Ectodermal cell (in vitro differentiated cells): ENCODE data around the gene AP2A2.

Experiments used
- H3K27ac ChIP-seq: 2 replicates; pipeline ENCODE4 v1.7.0; 2013; ENCODE audit warnings: mild to moderate bottlenecking, low read depth, low read length; ENCODE audit not compliant: insufficient read depth, poor library complexity, severe bottlenecking
- H3K27me3 ChIP-seq: 2 replicates; pipeline ENCODE4 v1.7.0; 2013; ENCODE audit warnings: mild to moderate bottlenecking, low read length; ENCODE audit not compliant: insufficient read depth, control insufficient read depth, poor library complexity, severe bottlenecking
- H3K36me3 ChIP-seq: one replicate; pipeline ENCODE4 v1.7.0; 2013; ENCODE audit warnings: low read length; ENCODE audit not compliant: control insufficient read depth, insufficient read depth
- H3K4me1 ChIP-seq: one replicate; pipeline ENCODE4 v1.7.0; 2013; ENCODE audit warnings: low read length; ENCODE audit not compliant: control insufficient read depth, insufficient read depth
- H3K4me3 ChIP-seq: 2 replicates; pipeline ENCODE4 v1.7.0; 2013; ENCODE audit warnings: low read depth, low read length, control low read depth; ENCODE audit not compliant: insufficient read depth
- H3K9me3 ChIP-seq: 2 replicates; pipeline ENCODE4 v1.7.0; 2013; ENCODE audit warnings: mild to moderate bottlenecking, low read length, moderate library complexity; ENCODE audit not compliant: control insufficient read depth
- WGBS, 2 experiments: methylation state at CpG; one replicate each; pipeline ENCODE4 v1.1.7; 2013; ENCODE audit warnings: missing lambda C conversion rate in 2 of 2; 5-methylcytosine and 5-hydroxymethylcytosine counted together

Gene AP2A2

DNA sequence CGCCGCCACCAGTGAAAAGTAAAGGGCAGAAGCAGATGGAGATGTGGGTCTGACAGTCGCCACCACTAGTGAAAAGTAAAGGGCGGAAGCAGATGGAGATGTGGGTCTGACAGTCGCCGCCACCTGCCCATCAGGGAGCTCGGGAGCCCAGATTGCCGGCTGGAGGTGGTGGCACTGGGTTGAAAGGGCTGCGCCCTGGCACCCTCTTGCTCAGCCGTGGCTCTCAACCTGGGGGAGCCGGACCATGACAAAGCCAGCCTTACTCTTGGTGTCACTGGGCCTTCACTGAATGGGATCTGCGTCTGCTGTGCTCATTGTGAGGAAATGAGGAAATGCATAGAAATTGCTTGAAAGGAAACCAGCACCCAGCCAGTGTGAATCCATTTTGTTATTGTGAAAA is 36.3 kb downstream of the AP2A2 start:
- Histone ChIP-seq H3K9me3 (no peaks in the 10 kb centered on the region), H3K36me3 (peaks cover 30% of the 10 kb centered on the region), H3K27me3 (no peaks in the 10 kb centered on the region), H3K27ac (no peak overlapping the region), H3K4me3 (no peak overlapping the region), H3K4me1 (no peaks in the 10 kb centered on the region)
- 90 to 92% methylated on average over 12 of the region's 12 CpGs for WGBS, 2 experiments

DNA sequence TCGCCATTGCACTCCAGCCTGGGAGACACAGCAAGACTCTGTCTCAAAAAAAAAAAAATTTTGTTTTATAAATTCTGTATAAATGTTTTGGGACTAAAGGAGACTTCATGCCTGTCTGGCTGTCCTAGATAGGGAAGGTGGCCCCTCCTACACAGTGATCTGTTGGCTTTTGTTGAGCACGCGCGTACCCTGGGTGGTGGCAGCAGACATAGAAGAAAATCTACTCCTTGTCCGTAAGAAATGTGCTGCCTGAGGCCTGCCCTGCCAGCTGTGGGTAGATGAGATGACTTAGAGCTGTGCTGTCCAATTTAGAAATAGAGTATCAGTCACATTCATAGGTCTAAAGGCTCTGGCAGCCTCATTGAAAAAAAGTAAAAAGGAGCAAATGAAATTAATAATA is 37.0 kb downstream of the AP2A2 start:
- Histone ChIP-seq H3K4me1 (no peaks in the 10 kb centered on the region), H3K27me3 (no peaks in the 10 kb centered on the region), H3K9me3 (no peaks in the 10 kb centered on the region), H3K4me3 (no peak overlapping the region), H3K36me3 (peaks cover 30% of the 10 kb centered on the region), H3K27ac (no peak overlapping the region)
- WGBS, 2 experiments, result 94 to 99% methylated on average over 5 of the region's 5 CpGs

DNA sequence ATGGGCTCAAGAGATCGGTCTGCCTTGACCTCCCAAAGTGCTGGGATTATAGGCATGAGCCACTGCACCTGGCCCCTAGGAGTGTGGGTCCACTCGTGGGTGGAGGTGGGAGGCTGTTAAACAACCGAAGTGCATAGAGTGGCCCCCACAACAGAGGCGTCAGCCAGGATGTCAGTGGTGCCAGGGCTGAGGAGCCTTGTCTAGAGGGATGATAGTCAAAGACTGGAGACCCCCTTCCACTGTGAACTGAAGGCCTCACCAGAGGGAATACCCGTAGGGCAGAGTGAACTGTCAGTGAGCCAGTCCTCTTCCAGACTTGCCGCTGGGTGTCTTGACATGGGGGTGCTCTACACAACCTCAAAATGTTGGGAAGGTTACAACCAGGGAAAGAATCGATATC is 38.2 kb downstream of the AP2A2 start:
- Histone ChIP-seq H3K36me3 (peaks cover 30% of the 10 kb centered on the region), H3K4me3 (no peak overlapping the region), H3K9me3 (no peaks in the 10 kb centered on the region), H3K4me1 (no peaks in the 10 kb centered on the region), H3K27me3 (no peaks in the 10 kb centered on the region), H3K27ac (no peak overlapping the region)
- WGBS, 2 experiments, result 95 to 97% methylated on average over 7 of the region's 7 CpGs

DNA sequence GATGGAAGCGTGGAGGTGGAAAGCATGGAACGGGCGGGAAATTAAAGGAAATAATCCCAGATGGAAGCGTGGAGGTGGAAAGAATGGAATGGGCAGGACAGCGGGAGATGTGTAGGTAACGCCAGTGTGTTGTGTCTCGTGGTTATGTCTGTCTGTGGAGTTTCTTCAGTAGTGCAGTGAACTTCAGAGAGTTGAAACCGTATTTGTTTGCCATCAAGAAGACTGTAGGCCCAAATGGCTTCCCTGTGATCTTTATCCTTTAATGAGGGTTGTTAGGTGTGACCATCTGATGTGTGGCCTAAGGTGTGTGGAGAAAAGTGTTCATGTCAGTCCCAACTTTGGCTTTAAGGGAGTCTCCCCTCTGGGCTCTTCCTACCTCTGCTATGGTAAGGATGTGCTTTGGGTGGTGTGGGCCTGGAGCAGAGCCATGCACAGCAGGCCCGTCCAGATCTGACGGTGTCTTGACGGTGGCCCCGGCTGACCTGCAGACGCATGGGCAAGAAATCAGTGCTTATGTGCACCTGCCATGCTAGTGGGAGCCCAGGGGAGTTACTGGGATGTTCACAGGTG is 39.6 kb downstream of the AP2A2 start:
- 88 to 90% methylated on average over 13 of the region's 13 CpGs for WGBS, 2 experiments
- no peaks in the 10 kb centered on the region for H3K27me3 ChIP-seq
- H3K9me3 ChIP-seq, result no peaks in the 10 kb centered on the region
- no peak overlapping the region for H3K4me3 ChIP-seq
- H3K36me3 ChIP-seq, result peaks cover 30% of the 10 kb centered on the region
- H3K27ac ChIP-seq, result no peak overlapping the region
- no peaks in the 10 kb centered on the region for H3K4me1 ChIP-seq

DNA sequence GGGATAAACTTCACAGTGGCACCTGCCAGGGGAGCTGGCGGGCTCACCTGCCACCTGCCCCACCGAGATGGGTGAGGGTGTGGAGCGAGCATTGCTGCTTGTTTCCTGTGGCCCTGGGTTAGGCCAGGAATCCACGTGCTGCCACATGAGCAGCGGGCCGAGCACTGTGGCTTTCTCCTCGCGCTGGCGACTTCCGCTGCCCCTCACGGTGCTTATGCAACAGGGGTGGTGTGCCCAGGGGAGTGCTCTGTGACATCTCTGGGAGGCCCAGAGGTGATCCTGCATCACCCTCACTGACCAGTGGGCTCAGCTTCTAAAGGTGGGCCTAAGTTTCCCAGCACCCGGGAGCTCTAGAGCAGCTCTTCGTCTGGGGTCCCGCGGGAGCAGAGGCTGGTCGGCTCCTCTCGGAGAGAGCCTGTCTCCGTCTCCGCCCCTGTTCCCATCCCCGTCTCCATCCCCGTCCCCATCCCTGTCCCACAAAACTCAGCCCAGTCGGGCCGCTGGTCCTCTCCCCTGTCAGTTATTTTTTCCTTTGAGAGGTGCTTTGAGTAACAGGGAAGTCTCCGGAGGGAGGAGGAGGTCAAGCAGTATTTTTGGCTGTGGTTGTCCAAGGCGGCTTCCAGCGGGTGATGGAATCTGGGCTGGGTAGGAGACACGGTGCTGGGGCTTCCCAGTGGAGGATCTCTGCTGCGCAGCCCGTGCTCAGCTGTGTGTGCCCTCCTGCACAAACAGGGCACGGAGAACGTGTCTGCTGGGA is 42.5 kb downstream of the AP2A2 start:
- H3K27me3 ChIP-seq, result no peaks in the 10 kb centered on the region
- no peaks in the 10 kb centered on the region for H3K4me1 ChIP-seq
- peaks cover 34% of the 10 kb centered on the region for H3K36me3 ChIP-seq
- no peak overlapping the region for H3K27ac ChIP-seq
- no peak overlapping the region for H3K4me3 ChIP-seq
- 93% methylated on average over 31 of the region's 31 CpGs for WGBS, 2 experiments
- H3K9me3 ChIP-seq, result no peaks in the 10 kb centered on the region

DNA sequence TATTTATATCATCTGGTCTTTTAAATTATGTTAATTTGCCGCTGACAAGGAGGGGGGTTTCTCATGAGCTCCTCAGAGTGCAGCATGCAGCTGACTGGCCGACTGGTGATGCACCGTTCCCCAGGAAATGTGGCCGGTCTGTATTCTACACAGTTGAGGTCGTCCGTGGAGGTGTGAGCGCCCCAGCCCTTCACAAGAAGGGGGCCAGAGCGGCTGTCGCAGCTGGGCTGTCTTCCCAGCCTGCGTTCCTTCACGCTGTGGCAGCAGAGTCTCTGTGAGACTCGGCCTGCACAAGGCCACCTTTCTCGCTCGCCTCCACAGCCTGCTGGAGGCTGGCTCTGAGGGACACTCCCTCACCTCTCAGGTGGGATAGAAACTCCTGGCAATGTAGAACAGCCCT is 43.2 kb downstream of the AP2A2 start:
- Histone ChIP-seq H3K36me3 (peaks cover 31% of the 10 kb centered on the region), H3K4me3 (no peak overlapping the region), H3K27ac (no peak overlapping the region), H3K27me3 (no peaks in the 10 kb centered on the region), H3K9me3 (no peaks in the 10 kb centered on the region), H3K4me1 (no peaks in the 10 kb centered on the region)
- 95 to 96% methylated on average over 14 of the region's 14 CpGs for WGBS, 2 experiments

DNA sequence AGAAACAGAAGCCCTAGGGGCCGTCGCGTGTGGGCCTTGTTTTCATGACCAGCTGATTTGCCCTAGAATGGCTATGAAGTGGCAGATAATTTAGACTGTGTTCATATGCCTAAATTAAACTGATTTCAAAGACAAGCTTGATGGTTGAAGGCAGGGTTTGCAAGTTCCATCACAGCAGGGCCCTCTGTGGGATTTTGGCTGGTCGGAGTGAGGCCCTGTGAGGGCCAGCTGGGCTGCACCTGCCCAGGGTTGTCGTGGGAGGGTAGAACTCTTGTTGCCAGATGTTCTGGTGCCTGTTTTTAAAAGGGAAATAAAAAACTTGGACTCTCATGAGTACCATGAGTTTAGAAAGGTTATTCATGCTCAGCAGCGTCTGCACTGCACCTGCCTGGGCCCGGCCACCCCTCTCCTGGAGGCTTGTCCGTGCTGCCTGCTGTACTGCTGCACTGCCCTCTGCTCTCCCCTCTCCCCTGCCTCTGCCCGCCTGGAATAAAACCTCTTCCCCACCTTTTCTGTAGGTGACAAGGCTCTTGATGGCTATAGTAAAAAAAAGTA is 44.1 kb downstream of the AP2A2 start:
- Histone ChIP-seq H3K36me3 (peaks cover 23% of the 10 kb centered on the region), H3K4me3 (no peak overlapping the region), H3K9me3 (no peaks in the 10 kb centered on the region), H3K27me3 (no peaks in the 10 kb centered on the region), H3K27ac (no peak overlapping the region), H3K4me1 (no peaks in the 10 kb centered on the region)
- whole genome bisulfite sequencing, 2 experiments, result 94% methylated on average over 9 of the region's 9 CpGs

DNA sequence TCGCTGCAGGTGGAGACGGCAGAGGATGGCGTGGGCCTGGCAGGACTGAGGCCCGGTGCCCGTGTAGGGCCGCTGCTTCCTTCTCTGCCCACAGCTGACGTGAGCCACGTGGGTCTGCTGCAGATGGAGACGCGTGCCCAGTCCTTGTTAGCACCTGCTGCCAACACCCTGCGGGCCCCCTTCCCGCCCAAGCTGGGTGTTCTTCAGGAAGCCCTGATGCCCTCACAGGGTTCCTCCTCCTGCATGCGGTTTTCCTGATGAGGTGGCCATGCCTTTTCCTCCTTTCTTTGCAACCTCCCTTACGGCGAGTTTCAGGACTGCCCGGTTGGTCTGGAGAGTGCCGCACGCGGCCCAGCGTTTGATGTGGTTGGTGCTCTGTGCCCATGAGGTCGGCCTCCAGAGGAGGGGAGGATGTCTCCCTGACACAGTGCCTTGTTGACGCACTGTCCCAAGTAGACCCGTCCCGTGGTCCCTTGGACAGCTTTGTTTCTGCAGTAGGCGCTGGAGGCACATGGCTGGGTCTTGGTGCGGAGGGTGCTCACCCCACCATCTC is 44.7 kb downstream of the AP2A2 start:
- no peak overlapping the region for H3K4me3 ChIP-seq
- 89 to 92% methylated on average over 26 of the region's 26 CpGs for WGBS, 2 experiments
- no peaks in the 10 kb centered on the region for H3K9me3 ChIP-seq

DNA sequence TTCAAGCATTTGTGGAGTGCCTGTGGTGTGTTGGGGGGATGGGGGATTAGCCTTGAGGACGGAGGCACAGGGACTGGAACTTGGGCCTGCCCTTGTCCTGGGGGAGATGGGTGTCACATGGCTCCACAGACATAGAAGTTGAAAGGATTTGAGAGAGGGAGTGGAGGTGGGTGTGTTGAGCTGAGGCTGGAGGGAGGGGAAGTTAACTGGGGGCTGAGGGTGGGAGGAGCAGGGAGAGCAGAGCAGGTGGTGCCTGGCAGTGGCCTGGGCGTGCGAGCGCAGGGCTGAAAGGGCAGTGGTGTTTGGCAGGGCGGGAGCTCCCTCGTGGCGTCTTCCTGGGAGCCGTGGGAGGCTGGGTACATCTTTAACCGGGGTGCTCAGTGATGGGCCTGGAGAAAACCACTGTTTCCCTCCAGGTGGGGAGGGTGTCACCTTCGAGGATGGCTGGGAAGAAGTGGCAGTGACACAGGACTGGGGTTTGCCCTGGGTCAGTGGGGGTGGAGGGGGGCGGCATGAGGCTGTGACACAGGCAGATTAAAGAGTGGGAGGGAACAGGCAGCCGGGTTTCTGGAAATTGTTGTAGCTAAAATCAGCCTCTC is 45.5 kb downstream of the AP2A2 start:
- H3K9me3 ChIP-seq, result no peaks in the 10 kb centered on the region
- H3K4me1 ChIP-seq, result no peaks in the 10 kb centered on the region
- no peak overlapping the region for H3K4me3 ChIP-seq
- H3K27ac ChIP-seq, result no peak overlapping the region
- no peaks in the 10 kb centered on the region for H3K27me3 ChIP-seq
- WGBS, 2 experiments, result 90 to 91% methylated on average over 12 of the region's 12 CpGs
- peaks cover 17% of the 10 kb centered on the region for H3K36me3 ChIP-seq

More for the DNA sequence above, 44.7 kb downstream of the AP2A2 start:
- Histone ChIP-seq H3K4me1 (no peaks in the 10 kb centered on the region), H3K27ac (no peak overlapping the region), H3K36me3 (peaks cover 21% of the 10 kb centered on the region), H3K27me3 (no peaks in the 10 kb centered on the region)

DNA sequence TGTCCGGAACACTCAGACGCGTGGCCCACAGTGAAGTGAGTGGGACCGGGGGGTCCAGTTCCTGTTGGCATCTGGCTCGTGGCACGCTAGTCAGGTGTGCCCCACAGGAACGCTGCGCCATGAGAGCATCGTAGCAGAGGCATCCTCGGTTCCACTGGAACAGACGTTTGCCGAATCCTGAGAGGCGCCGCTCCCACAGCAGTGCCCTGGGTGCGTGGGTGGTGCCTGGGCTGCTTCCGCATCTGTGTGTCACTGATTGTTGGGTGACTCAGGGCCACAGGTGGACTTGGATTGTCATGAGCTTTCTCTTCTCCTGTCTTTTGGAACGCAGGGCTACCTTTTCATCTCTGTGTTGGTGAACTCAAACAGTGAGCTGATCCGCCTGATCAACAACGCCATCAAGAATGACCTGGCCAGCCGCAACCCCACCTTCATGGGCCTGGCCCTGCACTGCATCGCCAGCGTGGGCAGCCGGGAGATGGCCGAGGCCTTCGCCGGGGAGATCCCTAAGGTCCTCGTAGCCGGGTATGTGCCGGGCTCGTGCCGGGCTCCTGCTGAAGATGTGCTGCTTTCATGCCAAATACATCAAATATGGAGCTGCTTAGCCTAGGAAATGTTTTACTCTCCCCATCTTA is 46.2 kb downstream of the AP2A2 start:
- Histone ChIP-seq H3K36me3 (peaks cover 17% of the 10 kb centered on the region), H3K27me3 (no peaks in the 10 kb centered on the region), H3K9me3 (no peaks in the 10 kb centered on the region), H3K4me1 (no peaks in the 10 kb centered on the region), H3K27ac (no peak overlapping the region), H3K4me3 (no peak overlapping the region)
- 95% methylated on average over 31 of the region's 31 CpGs for WGBS, 2 experiments
